GM18873 (cell line): ENCODE data around the gene FIGN.

Experiments used
- ATAC-seq: cut with Tn5 transposase; IDR thresholded peaks from one replicate; pipeline ENCODE4 v1.9.1; 2021; ENCODE audit warnings: mild to moderate bottlenecking, moderate library complexity, moderate number of reproducible peaks; ENCODE audit not compliant: unreplicated experiment, low FRiP score

Gene FIGN

GRCh38 chr2:163574309-163574708 is 161.5 kb downstream of the FIGN start:
- ATAC-seq = no peak

GRCh38 chr2:163573652-163574051 is 162.2 kb downstream of the FIGN start:
- ATAC-seq = no peak

- ATAC-seq = no peak
Observed at GRCh38 chr2:163572850-163573249, 163.0 kb downstream of the FIGN start.

GRCh38 chr2:163571423-163572102 is 164.2 kb downstream of the FIGN start:
- ATAC-seq = no peak

GRCh38 chr2:163570391-163570790 is 165.4 kb downstream of the FIGN start:
- ATAC-seq = no peak

GRCh38 chr2:163565192-163565591 is 170.6 kb downstream of the FIGN start:
- no peak for ATAC-seq

GRCh38 chr2:163564236-163564635 is 171.6 kb downstream of the FIGN start:
- ATAC-seq = no peak

- no peak for ATAC-seq
Observed at GRCh38 chr2:163563336-163563735, 172.5 kb downstream of the FIGN start.

GRCh38 chr2:163558251-163559021 is 177.4 kb downstream of the FIGN start:
- no peak for ATAC-seq

- ATAC-seq = no peak
Observed at GRCh38 chr2:163556511-163556910, 179.3 kb downstream of the FIGN start.

- no peak for ATAC-seq
Observed at GRCh38 chr2:163554864-163555263, 180.9 kb downstream of the FIGN start.

GRCh38 chr2:163553601-163554000 is 182.2 kb downstream of the FIGN start:
- ATAC-seq = no peak

GRCh38 chr2:163552758-163553157 is 183.1 kb downstream of the FIGN start:
- ATAC-seq = no peak

GRCh38 chr2:163551616-163552373 is 184.0 kb downstream of the FIGN start:
- no peak for ATAC-seq

- ATAC-seq = no peak
Observed at GRCh38 chr2:163548970-163549369, 186.8 kb downstream of the FIGN start.
